NCI-H1105 treated with DMSO at 0.1 percent for 48 hours (cell line): ENCODE measurements around the gene TAPT1.

ENCODE experiments used
- DNase-seq: peaks from one replicate; lab custom pipeline; 2025; lab: John Stamatoyannopoulos, UW

Gene TAPT1

GRCh38 chr4:16131293-16131692 lies 95.0 kb downstream of the TAPT1 start:
- no peak for DNase-seq

- no peak for DNase-seq
Measured at GRCh38 chr4:16129336-16129735, 96.9 kb downstream of the TAPT1 start.

GRCh38 chr4:16126714-16127113 lies 99.6 kb downstream of the TAPT1 start:
- DNase-seq = no peak

GRCh38 chr4:16125571-16126445 lies 100.5 kb downstream of the TAPT1 start:
- no peak for DNase-seq

- DNase-seq = peak; percentile 49
Measured at GRCh38 chr4:16124232-16124631, 102.0 kb downstream of the TAPT1 start.

GRCh38 chr4:16123356-16124084 lies 102.8 kb downstream of the TAPT1 start:
- peak; percentile 96 for DNase-seq

- DNase-seq = no peak
Measured at GRCh38 chr4:16122784-16123183, 103.5 kb downstream of the TAPT1 start.

- no peak for DNase-seq
Measured at GRCh38 chr4:16122308-16122711, 104.0 kb downstream of the TAPT1 start.

- no peak for DNase-seq
Measured at GRCh38 chr4:16120720-16121119, 105.6 kb downstream of the TAPT1 start.

GRCh38 chr4:16119981-16120380 lies 106.3 kb downstream of the TAPT1 start:
- no peak for DNase-seq

- DNase-seq = no peak
Measured at GRCh38 chr4:16118090-16118489, 108.2 kb downstream of the TAPT1 start.

- DNase-seq = no peak
Measured at GRCh38 chr4:16117164-16117563, 109.1 kb downstream of the TAPT1 start.

- DNase-seq = no peak
Measured at GRCh38 chr4:16116493-16116990, 109.7 kb downstream of the TAPT1 start.

- DNase-seq = no peak
Measured at GRCh38 chr4:16116019-16116418, 110.3 kb downstream of the TAPT1 start.

- no peak for DNase-seq
Measured at GRCh38 chr4:16114546-16114945, 111.7 kb downstream of the TAPT1 start.

- no peak for DNase-seq
Measured at GRCh38 chr4:16113741-16114140, 112.5 kb downstream of the TAPT1 start.

GRCh38 chr4:16111533-16111932 lies 114.7 kb downstream of the TAPT1 start:
- no peak for DNase-seq

- no peak for DNase-seq
Measured at GRCh38 chr4:16110661-16111290, 115.5 kb downstream of the TAPT1 start.
